Measurements from ENCODE around the gene CEP78.

DNA sequence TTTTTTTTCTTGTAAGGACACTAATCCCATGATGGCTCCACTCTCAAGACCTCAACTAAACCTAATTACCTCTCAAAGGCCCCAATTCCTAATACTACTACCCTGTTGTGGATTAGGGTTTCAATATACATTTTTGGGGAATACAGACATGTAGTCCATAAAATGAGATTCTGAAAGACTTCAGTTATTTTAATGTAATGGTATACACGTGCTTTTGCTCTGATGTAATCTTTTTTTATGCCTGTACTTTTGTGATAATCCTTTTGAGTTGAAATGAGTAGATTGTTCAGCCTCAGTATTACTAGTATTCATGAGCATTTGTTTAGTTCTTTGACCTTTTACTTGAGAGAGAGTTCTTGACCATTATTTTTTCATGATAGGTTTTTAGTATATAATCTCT is 9.5 kb downstream of the CEP78 start:
- no peak for TF ChIP-seq POLR2AphosphoS5 (IDR thresholded peaks at IDR 0.05)
- no peak for TF ChIP-seq POLR2A (IDR thresholded peaks at IDR 0.05; ENCODE audit: low read depth)
- TF ChIP-seq, protein P1, sequence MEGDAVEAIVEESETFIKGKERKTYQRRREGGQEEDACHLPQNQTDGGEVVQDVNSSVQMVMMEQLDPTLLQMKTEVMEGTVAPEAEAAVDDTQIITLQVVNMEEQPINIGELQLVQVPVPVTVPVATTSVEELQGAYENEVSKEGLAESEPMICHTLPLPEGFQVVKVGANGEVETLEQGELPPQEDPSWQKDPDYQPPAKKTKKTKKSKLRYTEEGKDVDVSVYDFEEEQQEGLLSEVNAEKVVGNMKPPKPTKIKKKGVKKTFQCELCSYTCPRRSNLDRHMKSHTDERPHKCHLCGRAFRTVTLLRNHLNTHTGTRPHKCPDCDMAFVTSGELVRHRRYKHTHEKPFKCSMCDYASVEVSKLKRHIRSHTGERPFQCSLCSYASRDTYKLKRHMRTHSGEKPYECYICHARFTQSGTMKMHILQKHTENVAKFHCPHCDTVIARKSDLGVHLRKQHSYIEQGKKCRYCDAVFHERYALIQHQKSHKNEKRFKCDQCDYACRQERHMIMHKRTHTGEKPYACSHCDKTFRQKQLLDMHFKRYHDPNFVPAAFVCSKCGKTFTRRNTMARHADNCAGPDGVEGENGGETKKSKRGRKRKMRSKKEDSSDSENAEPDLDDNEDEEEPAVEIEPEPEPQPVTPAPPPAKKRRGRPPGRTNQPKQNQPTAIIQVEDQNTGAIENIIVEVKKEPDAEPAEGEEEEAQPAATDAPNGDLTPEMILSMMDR (IDR thresholded peaks at IDR 0.05) = no peak
- no peak for TF ChIP-seq EP300 (IDR thresholded peaks at IDR 0.05)

Data from esophagus muscularis mucosa (tissue), 4 donors.